Ascending aorta (tissue), 2 donors: ENCODE data around the gene PFAS. TPM values are rescaled to one million over a fixed set of nuclear protein-coding genes. Genes with fewer than 3 reads are reported as not detected.

Experiments used
- DNase-seq, 2 donors: peaks; one replicate each; pipeline ENCODE4 v3.0.0-alpha.2; 2019; ENCODE audit warnings: low spot score in 2 of 2
- H3K27ac ChIP-seq, 2 donors: fragments of 200-600 bp; sonication (generic); one replicate each; pipeline ENCODE4 v1.5.1; 2016 to 2017; ENCODE audit warnings: mild to moderate bottlenecking in 1 of 2
- H3K27me3 ChIP-seq: fragments of 200-600 bp; sonication (generic); one replicate; pipeline ENCODE4 v1.5.1; 2017
- H3K36me3 ChIP-seq, 2 donors: fragments of 200-600 bp; sonication (generic); one replicate each; pipeline ENCODE4 v1.5.1; 2016
- H3K4me1 ChIP-seq, 2 donors: fragments of 200-600 bp; sonication (generic); one replicate each; pipeline ENCODE4 v1.5.1; 2016 to 2017; ENCODE audit warnings: mild to moderate bottlenecking in 1 of 2
- H3K4me3 ChIP-seq, 2 donors: fragments of 200-600 bp; sonication (generic); one replicate each; pipeline ENCODE4 v1.5.1; 2016 to 2017; ENCODE audit warnings: mild to moderate bottlenecking in 1 of 2
- H3K9me3 ChIP-seq, 2 donors: fragments of 200-600 bp; sonication (generic); one replicate each; pipeline ENCODE4 v1.5.1; 2016
- CTCF ChIP-seq, 3 experiments: fragments of 200-600 bp in 2 of 3; fragments of 450-650 bp in 1 of 3; sonication (generic) in 2 of 3; IDR thresholded peaks; one replicate each; pipeline ENCODE4 v1.5.1; 2016 to 2019; ENCODE audit warnings: antibody characterized with exemption in 3 of 3, mild to moderate bottlenecking in 1 of 3, moderate library complexity in 1 of 3
- intact Hi-C: fragments of 100-400 bp; cut with DNase I; formaldehyde crosslinking; loops from one replicate; pipeline ENCODE4 v1.15.1; 2023
- total RNA-seq: library from RNA; depleted of rRNA; stranded (reverse); fragments of >200 nt; gene quantifications from one replicate; pipeline ENCODE4 v1.1.0, GENCODE V29; 2016

Gene PFAS
- total RNA-seq, 1 donor from 2014 or later, result 108 TPM

GRCh38 chr17:8267480-8268147 lies 18.5 kb downstream of the PFAS start:
- no peak overlapping the region for H3K4me3 ChIP-seq
- no peak overlapping the region for H3K27ac ChIP-seq
- H3K27me3 ChIP-seq, result no peaks in the 10 kb centered on the region
- H3K9me3 ChIP-seq, result no peaks in the 10 kb centered on the region
- H3K4me1 ChIP-seq, result no peaks in the 10 kb centered on the region
- H3K36me3 ChIP-seq, result peaks cover 35 to 62% of the 10 kb centered on the region in 2 donors
- intact Hi-C loops, result no loop called here
- DNase-seq, result no peak
- no peak for TF ChIP-seq CTCF (IDR thresholded peaks at IDR 0.05)

DNA sequence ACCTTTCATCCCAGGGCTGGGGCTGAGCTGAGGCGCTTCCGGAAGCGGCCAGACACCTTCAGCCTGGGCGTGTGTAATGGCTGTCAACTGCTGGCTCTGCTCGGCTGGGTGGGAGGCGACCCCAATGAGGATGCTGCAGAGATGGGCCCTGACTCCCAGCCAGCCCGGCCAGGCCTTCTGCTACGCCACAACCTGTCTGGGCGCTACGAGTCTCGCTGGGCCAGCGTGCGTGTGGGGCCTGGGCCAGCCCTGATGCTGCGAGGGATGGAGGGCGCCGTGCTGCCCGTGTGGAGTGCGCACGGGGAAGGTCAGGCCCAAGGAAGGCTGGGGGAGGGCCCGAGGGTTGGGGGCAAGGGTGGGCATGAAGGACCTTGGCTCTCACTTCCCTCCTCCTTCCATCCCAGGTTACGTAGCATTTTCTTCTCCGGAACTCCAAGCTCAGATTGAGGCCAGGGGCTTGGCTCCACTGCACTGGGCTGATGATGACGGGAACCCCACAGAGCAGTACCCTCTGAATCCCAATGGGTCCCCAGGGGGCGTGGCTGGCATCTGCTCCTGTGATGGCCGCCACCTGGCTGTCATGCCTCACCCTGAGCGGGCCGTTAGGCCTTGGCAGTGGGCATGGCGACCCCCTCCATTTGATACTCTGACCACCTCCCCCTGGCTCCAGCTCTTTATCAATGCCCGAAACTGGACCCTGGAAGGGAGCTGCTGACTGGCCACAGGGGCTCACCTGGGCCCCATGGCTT lies 19.6 kb downstream of the PFAS start:
- H3K4me1 ChIP-seq, result no peaks in the 10 kb centered on the region
- peaks cover 28 to 52% of the 10 kb centered on the region in 2 donors for H3K36me3 ChIP-seq

GRCh38 chr17:8272421-8272820 lies 23.3 kb downstream of the PFAS start:
- Histone ChIP-seq H3K36me3 (peaks cover 3 to 16% of the 10 kb centered on the region in 2 donors), H3K4me3 (no peak overlapping the region), H3K9me3 (no peaks in the 10 kb centered on the region), H3K27ac (no peak overlapping the region), H3K4me1 (no peaks in the 10 kb centered on the region), H3K27me3 (no peaks in the 10 kb centered on the region)
- no peak for DNase-seq
- TF ChIP-seq CTCF (IDR thresholded peaks at IDR 0.05), result no peak
- intact Hi-C loops, result no loop called here

More for the DNA sequence above, 19.6 kb downstream of the PFAS start:
- no peak for DNase-seq
- no peak for TF ChIP-seq CTCF (IDR thresholded peaks at IDR 0.05)
- intact Hi-C loops, result no loop called here
- no peak overlapping the region for H3K27ac ChIP-seq
- no peak overlapping the region for H3K4me3 ChIP-seq
- H3K9me3 ChIP-seq, result no peaks in the 10 kb centered on the region
- H3K27me3 ChIP-seq, result no peaks in the 10 kb centered on the region

DNA sequence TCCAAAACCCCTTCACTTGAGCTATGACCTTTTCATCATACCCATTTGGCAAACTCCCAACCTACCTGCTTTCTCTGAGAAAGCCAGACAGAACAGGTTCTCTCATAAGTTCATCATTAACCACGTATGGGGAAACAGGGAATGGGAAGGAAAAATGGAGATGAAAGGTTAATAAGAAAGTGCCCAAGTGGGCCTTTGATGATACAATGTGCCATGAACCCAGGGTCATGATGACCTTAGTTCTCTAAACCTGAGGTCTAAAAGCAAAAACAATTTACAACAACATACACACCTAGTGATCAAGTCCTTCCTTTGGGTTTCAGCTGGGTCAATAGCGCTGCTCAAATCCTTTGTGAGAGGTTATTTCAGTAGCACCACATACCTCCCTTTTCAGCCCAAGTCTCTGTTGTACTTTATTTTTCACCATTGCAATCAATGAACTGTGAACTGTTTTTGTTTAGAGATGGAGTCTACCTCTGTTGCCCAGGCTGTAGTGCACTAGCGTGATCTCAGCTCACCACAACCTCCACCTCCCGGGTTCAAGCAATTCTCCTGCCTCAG lies 24.9 kb downstream of the PFAS start:
- Histone ChIP-seq H3K27ac (no peak overlapping the region), H3K27me3 (no peaks in the 10 kb centered on the region), H3K4me1 (no peaks in the 10 kb centered on the region), H3K9me3 (no peaks in the 10 kb centered on the region), H3K4me3 (no peak overlapping the region), H3K36me3 (peaks cover 3 to 7% of the 10 kb centered on the region in 2 donors)
- TF ChIP-seq CTCF (IDR thresholded peaks at IDR 0.05), result no peak
- intact Hi-C loops, result no loop called here
- DNase-seq, result no peak

GRCh38 chr17:8274816-8275215 lies 25.7 kb downstream of the PFAS start:
- H3K36me3 ChIP-seq, result no peaks in the 10 kb centered on the region
- TF ChIP-seq CTCF (IDR thresholded peaks at IDR 0.05), result no peak
- H3K4me3 ChIP-seq, result no peak overlapping the region
- no peaks in the 10 kb centered on the region for H3K27me3 ChIP-seq
- no peak overlapping the region for H3K27ac ChIP-seq
- DNase-seq, result no peak
- intact Hi-C loops, result no loop called here
- H3K4me1 ChIP-seq, result no peaks in the 10 kb centered on the region
- H3K9me3 ChIP-seq, result no peaks in the 10 kb centered on the region
